ENCODE results near the gene BPIFB1.

Gene BPIFB1

DNA sequence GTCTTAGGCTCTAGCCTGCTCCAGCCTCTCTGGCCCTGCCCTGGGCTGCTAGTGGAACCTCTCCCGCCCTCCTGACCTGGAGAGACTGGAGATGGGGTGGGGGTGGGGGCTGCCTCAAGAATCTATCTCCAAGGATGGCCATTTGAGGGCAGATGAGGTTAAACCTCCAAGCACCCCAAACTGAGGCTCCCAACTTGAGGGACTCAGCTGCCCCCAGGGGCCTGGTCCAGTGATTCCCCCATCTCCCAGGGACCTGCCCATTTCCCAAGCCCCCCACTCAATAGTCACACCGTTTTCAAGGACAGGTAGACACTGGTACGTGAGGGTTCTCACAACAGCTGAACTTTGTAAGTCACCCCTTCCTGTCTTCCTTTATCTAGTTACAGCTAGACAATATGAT lies 7.1 kb upstream of the BPIFB1 start:
- Histone ChIP-seq H3F3A (ENCODE audit: insufficient read depth, low read length) (no peaks in the 10 kb centered on the region), H3K27ac (ENCODE audit: low read depth, low read length, poor library complexity, severe bottlenecking) (no peak overlapping the region), H3K4me3 (ENCODE audit: low read depth, low read length, poor library complexity, severe bottlenecking) (no peak overlapping the region), H3K4me1 (ENCODE audit: insufficient read depth, low read length, severe bottlenecking) (no peaks in the 10 kb centered on the region), H3K79me2 (ENCODE audit: insufficient read depth, low read length) (no peaks in the 10 kb centered on the region), H4K20me1 (ENCODE audit: insufficient read depth, low read length) (no peaks in the 10 kb centered on the region), H3K9me3 (ENCODE audit: low read length) (no peaks in the 10 kb centered on the region), H2AFZ (ENCODE audit: low read length) (no peak overlapping the region), H3K4me2 (ENCODE audit: low read length) (no peak overlapping the region), H3K36me3 (ENCODE audit: insufficient read depth, low read length) (no peaks in the 10 kb centered on the region), H3K9ac (ENCODE audit: low read length) (no peak overlapping the region), H3K27me3 (ENCODE audit: insufficient read depth, low read length) (no peaks in the 10 kb centered on the region), H3K9me2 (ENCODE audit: low read depth, low read length) (no peaks in the 10 kb centered on the region)
- TF ChIP-seq CTCF (IDR thresholded peaks at IDR 0.05; ENCODE audit: low read length) (no peak), EZH2 (IDR thresholded peaks at IDR 0.05; ENCODE audit: borderline replicate concordance, low read length) (no peak)

DNA sequence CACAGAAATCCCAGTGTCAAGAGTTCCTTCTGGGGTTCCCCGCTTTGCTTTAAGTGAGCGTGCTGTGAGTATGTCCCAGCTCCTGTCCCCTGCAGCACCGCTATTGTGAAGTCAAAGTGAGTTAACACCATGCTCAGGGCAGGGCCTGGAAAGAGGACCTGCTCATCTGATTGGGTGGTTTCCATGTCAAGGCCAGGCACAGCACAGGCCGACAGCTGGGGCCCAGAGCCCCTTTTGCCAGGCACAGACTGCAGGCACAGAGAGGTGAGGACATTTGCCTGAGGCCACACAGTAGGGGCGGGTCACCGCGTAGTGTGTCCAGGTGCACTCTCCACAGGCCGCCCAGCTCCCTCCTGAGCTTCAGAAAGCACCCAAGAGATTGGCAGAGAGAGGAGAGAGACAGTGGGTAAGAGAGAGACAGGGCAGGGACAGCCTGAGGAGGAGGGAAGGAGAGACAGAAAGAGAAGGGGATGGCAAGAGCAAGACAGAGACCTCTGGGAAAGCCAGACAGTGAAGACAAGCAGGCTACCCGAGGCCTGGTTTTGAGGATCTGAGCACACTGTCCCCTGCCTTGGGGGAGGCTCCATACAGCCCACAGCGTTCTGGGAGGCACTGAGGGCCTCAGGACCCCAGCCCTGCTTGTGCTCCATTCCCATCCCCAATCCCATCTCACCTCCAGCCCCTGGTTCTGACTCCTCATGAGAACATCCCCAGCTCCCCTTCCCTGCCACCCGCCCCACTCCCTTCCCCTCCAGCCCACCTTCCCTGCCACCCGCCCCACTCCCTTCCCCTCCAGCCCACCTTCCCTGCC lies 6.5 kb upstream of the BPIFB1 start:
- TF ChIP-seq EZH2 (IDR thresholded peaks at IDR 0.05; ENCODE audit: borderline replicate concordance, low read length) = no peak
- TF ChIP-seq CTCF (IDR thresholded peaks at IDR 0.05; ENCODE audit: low read length) = no peak
- Histone ChIP-seq H3K27me3 (ENCODE audit: insufficient read depth, low read length) (no peaks in the 10 kb centered on the region), H4K20me1 (ENCODE audit: insufficient read depth, low read length) (no peaks in the 10 kb centered on the region), H3K9me2 (ENCODE audit: low read depth, low read length) (no peaks in the 10 kb centered on the region), H3K36me3 (ENCODE audit: insufficient read depth, low read length) (no peaks in the 10 kb centered on the region), H3K27ac (ENCODE audit: low read depth, low read length, poor library complexity, severe bottlenecking) (no peak overlapping the region), H3K9me3 (ENCODE audit: low read length) (no peaks in the 10 kb centered on the region), H3K79me2 (ENCODE audit: insufficient read depth, low read length) (no peaks in the 10 kb centered on the region), H3K4me1 (ENCODE audit: insufficient read depth, low read length, severe bottlenecking) (no peaks in the 10 kb centered on the region), H3K4me3 (ENCODE audit: low read depth, low read length, poor library complexity, severe bottlenecking) (no peak overlapping the region), H2AFZ (ENCODE audit: low read length) (no peak overlapping the region), H3K9ac (ENCODE audit: low read length) (no peak overlapping the region), H3F3A (ENCODE audit: insufficient read depth, low read length) (no peaks in the 10 kb centered on the region), H3K4me2 (ENCODE audit: low read length) (no peak overlapping the region)

DNA sequence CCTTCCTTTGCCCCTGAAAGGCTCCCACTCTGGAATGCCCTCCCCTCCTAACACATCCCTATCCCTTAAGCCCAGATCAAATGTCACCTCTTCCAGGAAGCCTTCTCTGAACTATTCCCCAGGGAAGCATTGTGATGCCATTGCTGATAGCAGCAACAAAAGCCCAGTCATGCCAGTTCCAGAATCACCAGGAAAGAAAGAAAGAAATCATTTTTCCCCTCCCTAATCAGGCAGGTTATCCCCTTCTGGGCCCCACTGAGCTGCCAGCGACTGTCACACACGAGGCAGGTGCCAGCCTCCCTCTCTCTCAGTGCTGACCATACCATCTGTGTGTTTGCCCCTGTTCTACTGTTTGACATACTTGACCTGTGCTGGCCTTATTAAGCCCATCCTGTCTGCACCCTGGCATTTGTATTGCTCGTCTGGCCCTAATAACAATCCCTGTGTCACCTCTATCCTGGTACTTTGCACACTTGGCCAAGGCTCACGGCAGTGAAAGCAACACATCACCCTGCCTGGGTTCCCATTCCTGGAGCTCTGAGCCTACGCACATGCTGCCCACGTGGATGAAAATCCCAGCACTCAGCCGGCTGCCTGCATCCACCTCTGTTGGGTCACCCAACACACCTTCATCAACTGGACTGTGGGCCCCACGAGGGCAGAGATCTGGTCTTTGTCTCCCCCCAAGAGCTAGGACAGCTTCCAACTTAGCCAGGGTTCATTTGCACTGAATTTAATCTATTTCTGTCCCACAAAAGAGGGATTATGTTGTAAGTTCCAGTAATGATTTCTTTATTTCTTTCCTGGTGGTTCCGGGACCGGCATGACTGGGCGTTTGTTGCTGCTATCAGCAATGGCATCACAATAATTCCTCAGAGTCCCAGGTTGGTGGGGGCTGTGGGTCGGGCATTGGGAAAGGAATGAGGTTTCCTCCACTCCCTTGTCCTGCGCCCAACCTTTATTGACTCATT lies 5.3 kb upstream of the BPIFB1 start:
- Histone ChIP-seq H4K20me1 (ENCODE audit: insufficient read depth, low read length) (no peaks in the 10 kb centered on the region), H2AFZ (ENCODE audit: low read length) (no peak overlapping the region), H3K36me3 (ENCODE audit: insufficient read depth, low read length) (no peaks in the 10 kb centered on the region), H3K9me2 (ENCODE audit: low read depth, low read length) (no peaks in the 10 kb centered on the region), H3K9ac (ENCODE audit: low read length) (no peak overlapping the region), H3F3A (ENCODE audit: insufficient read depth, low read length) (no peaks in the 10 kb centered on the region), H3K27me3 (ENCODE audit: insufficient read depth, low read length) (no peaks in the 10 kb centered on the region), H3K9me3 (ENCODE audit: low read length) (no peaks in the 10 kb centered on the region), H3K4me2 (ENCODE audit: low read length) (no peak overlapping the region), H3K27ac (ENCODE audit: low read depth, low read length, poor library complexity, severe bottlenecking) (no peak overlapping the region), H3K79me2 (ENCODE audit: insufficient read depth, low read length) (no peaks in the 10 kb centered on the region), H3K4me1 (ENCODE audit: insufficient read depth, low read length, severe bottlenecking) (no peaks in the 10 kb centered on the region), H3K4me3 (ENCODE audit: low read depth, low read length, poor library complexity, severe bottlenecking) (no peak overlapping the region)
- TF ChIP-seq EZH2 (IDR thresholded peaks at IDR 0.05; ENCODE audit: borderline replicate concordance, low read length) = no peak
- TF ChIP-seq CTCF (IDR thresholded peaks at IDR 0.05; ENCODE audit: low read length) = no peak
